PC-3 (cell line): ENCODE measurements around the gene SYT1. TPM values are rescaled to one million over a fixed set of nuclear protein-coding genes. Genes with fewer than 3 reads are reported as not detected.

Experiments
- ATAC-seq: fragments of 200-7000 bp; cut with Tn5 transposase; 2 replicates; pipeline ENCODE4 v1.9.1; 2020; ENCODE audit warnings: mild to moderate bottlenecking, moderate library complexity
- BruUV-seq: library from RNA; stranded (reverse); fragments of 400-500 nt; replicated peaks from 2 replicates; lab custom pipeline; 2021; lab: Mats Ljungman, UMichigan
- CTCF ChIA-PET: fragments of 300-600 bp; sonication (Branson Sonifier 250); formaldehyde crosslinking; loops from one replicate; lab custom pipeline; 2022; ENCODE audit warnings: antibody characterized with exemption; lab: Charles Lee
- POLR2A ChIA-PET: fragments of 300-600 bp; sonication (Branson Sonifier 250); formaldehyde crosslinking; loops from one replicate; lab custom pipeline; 2022; ENCODE audit warnings: antibody characterized with exemption; ENCODE audit not compliant: unreplicated experiment; lab: Charles Lee
- DNase-seq: peaks from one replicate; pipeline ENCODE4 v3.0.0-alpha.2; 2015
- H2AFZ ChIP-seq: fragments of 300-600 bp; sonication (generic); 2 replicates; pipeline ENCODE4 v1.6.0; 2016; ENCODE audit warnings: antibody characterized with exemption, low read length
- H3F3A ChIP-seq: fragments of 300-600 bp; sonication (generic); one replicate; pipeline ENCODE4 v1.6.0; 2017; ENCODE audit warnings: antibody characterized with exemption, low read length, control low read depth, mild to moderate bottlenecking; ENCODE audit not compliant: unreplicated experiment
- H3K27ac ChIP-seq: fragments of 300-600 bp; sonication (generic); 2 replicates; pipeline ENCODE4 v1.5.1; 2016; ENCODE audit warnings: mild to moderate bottlenecking, low read length
- H3K27me3 ChIP-seq: fragments of 300-600 bp; sonication (generic); 2 replicates; pipeline ENCODE4 v1.6.1; 2016; ENCODE audit warnings: low read length, mixed read lengths
- H3K36me3 ChIP-seq: fragments of 300-600 bp; sonication (generic); 2 replicates; pipeline ENCODE4 v1.6.1; 2016; ENCODE audit warnings: low read depth, mixed run types, low read length, mixed read lengths
- H3K4me1 ChIP-seq: fragments of 300-600 bp; sonication (generic); 2 replicates; pipeline ENCODE4 v1.5.1; 2016; ENCODE audit warnings: low read length; ENCODE audit not compliant: insufficient read depth
- H3K4me2 ChIP-seq: fragments of 300-600 bp; sonication (generic); 2 replicates; pipeline ENCODE4 v1.6.0; 2016; ENCODE audit warnings: low read length
- H3K4me3 ChIP-seq: fragments of 300-600 bp; sonication (generic); 2 replicates; pipeline ENCODE4 v1.5.1; 2016; ENCODE audit warnings: mild to moderate bottlenecking, low read length, mixed read lengths
- H3K79me2 ChIP-seq: fragments of 300-600 bp; sonication (generic); 2 replicates; pipeline ENCODE4 v1.6.1; 2017; ENCODE audit warnings: low read length, mixed read lengths
- H3K9ac ChIP-seq: fragments of 300-600 bp; sonication (generic); 2 replicates; pipeline ENCODE4 v1.6.0; 2016; ENCODE audit warnings: mild to moderate bottlenecking, low read length
- H3K9me2 ChIP-seq: fragments of 300-600 bp; sonication (generic); replicated peaks from 2 replicates; pipeline ENCODE4 v1.6.1; 2016; ENCODE audit warnings: mixed run types, low read length, mixed read lengths
- H3K9me3 ChIP-seq: fragments of 300-600 bp; sonication (generic); 2 replicates; pipeline ENCODE4 v1.6.1; 2016; ENCODE audit warnings: low read length, mixed read lengths
- H4K20me1 ChIP-seq: fragments of 300-600 bp; sonication (generic); 2 replicates; pipeline ENCODE4 v1.6.1; 2016; ENCODE audit warnings: low read length, mixed read lengths
- CTCF ChIP-seq: fragments of 300-600 bp; sonication (generic); conservative IDR thresholded peaks from 2 replicates; pipeline ENCODE4 v1.5.1; 2017; ENCODE audit warnings: antibody characterized with exemption, low read depth, mild to moderate bottlenecking, low read length
- EZH2 ChIP-seq: fragments of 300-600 bp; sonication (generic); IDR thresholded peaks from one replicate; pipeline ENCODE4 v1.6.1; 2017; ENCODE audit warnings: antibody characterized with exemption, mild to moderate bottlenecking, low read length; ENCODE audit not compliant: unreplicated experiment
- EZH2phosphoT487 ChIP-seq: fragments of 300-600 bp; sonication (generic); IDR thresholded peaks from 2 replicates; pipeline ENCODE4 v1.6.1; 2018; ENCODE audit warnings: mild to moderate bottlenecking, antibody characterized with exemption, low read length, borderline replicate concordance
- intact Hi-C: fragments of 100-400 bp; cut with micrococcal nuclease; formaldehyde crosslinking; loops from 2 replicates; pipeline ENCODE4 v1.9.0; 2023
- total RNA-seq: library from RNA; depleted of rRNA; stranded (reverse); fragments of >200 nt; gene quantifications from 2 replicates; pipeline ENCODE4 v1.2.3, GENCODE V29; 2014

The SYT1 gene
- total RNA-seq, 1 experiment from 2014 or later: 0.51 TPM

GRCh38 chr12:79021021-79021420 is 156.4 kb downstream of the SYT1 start:
- no peak overlapping the region for H3K4me2 ChIP-seq
- no peaks in the 10 kb centered on the region for H3K27me3 ChIP-seq
- no peak overlapping the region for H2AFZ ChIP-seq
- no peak for TF ChIP-seq EZH2phosphoT487
- intact Hi-C loops: no loop called here
- no TSS peak for BruUV-seq
- H3K9ac ChIP-seq: no peak overlapping the region
- H3F3A ChIP-seq: no peaks in the 10 kb centered on the region
- H4K20me1 ChIP-seq: no peaks in the 10 kb centered on the region
- DNase-seq: no peak
- ChIA-PET CTCF (no interaction called here), POLR2A (interaction anchor here (0.6 kb wide), 1 partner anchor 218 kb away, joined by 6 read pairs; no protein-coding TSS in a partner anchor)
- H3K4me3 ChIP-seq: no peak overlapping the region
- no peaks in the 10 kb centered on the region for H3K9me3 ChIP-seq
- no peak for ATAC-seq
- no peaks in the 10 kb centered on the region for H3K9me2 ChIP-seq
- no peaks in the 10 kb centered on the region for H3K36me3 ChIP-seq
- no peak overlapping the region for H3K27ac ChIP-seq
- H3K4me1 ChIP-seq: no peaks in the 10 kb centered on the region
- H3K79me2 ChIP-seq: no peaks in the 10 kb centered on the region

GRCh38 chr12:79023261-79023660 is 158.7 kb downstream of the SYT1 start:
- ATAC-seq (no peak), DNase-seq (no peak)
- Histone ChIP-seq H3K9me3 (no peaks in the 10 kb centered on the region), H3K9ac (no peak overlapping the region), H3K27me3 (no peaks in the 10 kb centered on the region), H3K4me1 (no peaks in the 10 kb centered on the region), H2AFZ (no peak overlapping the region), H3K36me3 (no peaks in the 10 kb centered on the region), H3F3A (no peaks in the 10 kb centered on the region), H3K4me2 (no peak overlapping the region), H3K79me2 (no peaks in the 10 kb centered on the region), H3K4me3 (no peak overlapping the region), H3K27ac (no peak overlapping the region), H4K20me1 (no peaks in the 10 kb centered on the region), H3K9me2 (no peaks in the 10 kb centered on the region)
- TF ChIP-seq EZH2: no peak
- no peak for TF ChIP-seq CTCF
- no peak for TF ChIP-seq EZH2phosphoT487
- POLR2A ChIA-PET: no interaction called here
- CTCF ChIA-PET: no interaction called here
- intact Hi-C loops: no loop called here
- no TSS peak for BruUV-seq

- BruUV-seq: no TSS peak
- no peak overlapping the region for H2AFZ ChIP-seq
- H3K36me3 ChIP-seq: no peaks in the 10 kb centered on the region
- TF ChIP-seq EZH2phosphoT487 (no peak), EZH2 (no peak), CTCF (no peak)
- intact Hi-C loops: no loop called here
- H3K9me2 ChIP-seq: no peaks in the 10 kb centered on the region
- no peak overlapping the region for H3K9ac ChIP-seq
- DNase-seq: no peak
- ChIA-PET POLR2A (no interaction called here), CTCF (no interaction called here)
- ATAC-seq: no peak
- H3K4me3 ChIP-seq: no peak overlapping the region
- no peak overlapping the region for H3K4me2 ChIP-seq
- no peaks in the 10 kb centered on the region for H3K27me3 ChIP-seq
- H3K27ac ChIP-seq: no peak overlapping the region
- H3K9me3 ChIP-seq: no peaks in the 10 kb centered on the region
- no peaks in the 10 kb centered on the region for H3K4me1 ChIP-seq
- H3F3A ChIP-seq: no peaks in the 10 kb centered on the region
- no peaks in the 10 kb centered on the region for H4K20me1 ChIP-seq
- H3K79me2 ChIP-seq: no peaks in the 10 kb centered on the region
These were observed 159.2 kb downstream of the SYT1 start for GRCh38 chr12:79023784-79024183.
